A673 (cell line): ENCODE data around the gene FOXI1. TPM values are rescaled to one million over a fixed set of nuclear protein-coding genes. Genes with fewer than 3 reads are reported as not detected.

Source experiments
- BruUV-seq: library from RNA; stranded (reverse); fragments of 400-500 nt; replicated peaks from 2 replicates; lab custom pipeline; 2021; lab: Mats Ljungman, UMichigan
- CTCF ChIA-PET: fragments of 300-600 bp; sonication (Branson Sonifier 250); formaldehyde crosslinking; loops from one replicate; lab custom pipeline; 2022; ENCODE audit warnings: antibody characterized with exemption; lab: Charles Lee
- POLR2A ChIA-PET: fragments of 300-600 bp; sonication (Branson Sonifier 250); formaldehyde crosslinking; loops from one replicate; lab custom pipeline; 2022; ENCODE audit warnings: antibody characterized with exemption; ENCODE audit not compliant: low non-redundant PET; lab: Charles Lee
- DNase-seq: peaks from one replicate; pipeline ENCODE4 v3.0.0-alpha.2; 2015; ENCODE audit warnings: low spot score
- H3K27ac ChIP-seq: fragments of 200-600 bp; sonication (generic); 2 replicates; pipeline ENCODE4 v1.5.1; 2016; ENCODE audit warnings: mixed run types, low read depth, mild to moderate bottlenecking, mixed read lengths, antibody characterized with exemption, low read length; ENCODE audit not compliant: poor library complexity, severe bottlenecking
- H3K27me3 ChIP-seq: fragments of 200-600 bp; sonication (generic); replicated peaks from 2 replicates; pipeline ENCODE4 v1.6.1; 2017; ENCODE audit warnings: mixed run types, low read depth, mild to moderate bottlenecking, mixed read lengths, antibody characterized with exemption, low read length; ENCODE audit not compliant: insufficient read depth, poor library complexity
- H3K36me3 ChIP-seq: fragments of 200-600 bp; sonication (generic); 2 replicates; pipeline ENCODE4 v1.6.1; 2016; ENCODE audit warnings: mixed run types, mild to moderate bottlenecking, mixed read lengths, antibody characterized with exemption, low read length; ENCODE audit not compliant: insufficient read depth, poor library complexity, severe bottlenecking
- H3K4me1 ChIP-seq: fragments of 200-600 bp; sonication (generic); 2 replicates; pipeline ENCODE4 v1.6.1; 2017; ENCODE audit warnings: mixed run types, mild to moderate bottlenecking, mixed read lengths, antibody characterized with exemption, low read length; ENCODE audit not compliant: insufficient read depth, poor library complexity, severe bottlenecking
- H3K4me3 ChIP-seq: fragments of 200-600 bp; sonication (generic); 2 replicates; pipeline ENCODE4 v1.5.1; 2016; ENCODE audit warnings: low read depth, mixed run types, mild to moderate bottlenecking, mixed read lengths, low read length; ENCODE audit not compliant: poor library complexity, severe bottlenecking
- H3K9me3 ChIP-seq: fragments of 200-600 bp; sonication (generic); 2 replicates; pipeline ENCODE4 v1.6.1; 2016; ENCODE audit warnings: mixed run types, low read depth, mild to moderate bottlenecking, mixed read lengths, antibody characterized with exemption, low read length; ENCODE audit not compliant: poor library complexity, severe bottlenecking
- CTCF ChIP-seq: fragments of 300-800, 200-600 bp; sonication (generic); conservative IDR thresholded peaks from 2 replicates; pipeline ENCODE4 v1.5.1; 2017; ENCODE audit warnings: low read depth, mild to moderate bottlenecking, antibody characterized with exemption, low read length, moderate library complexity, mixed read lengths
- EZH2 ChIP-seq: fragments of 200-600 bp; sonication (generic); IDR thresholded peaks from 2 replicates; pipeline ENCODE4 v1.6.1; 2017; ENCODE audit warnings: borderline replicate concordance, low read depth, mild to moderate bottlenecking, mixed read lengths, antibody characterized with exemption, low read length; ENCODE audit not compliant: poor library complexity, severe bottlenecking
- intact Hi-C: fragments of 100-400 bp; cut with micrococcal nuclease; formaldehyde crosslinking; loops from one replicate; pipeline ENCODE4 v1.10.0; 2022; ENCODE audit not compliant: unreplicated experiment
- total RNA-seq: library from RNA; stranded (reverse); gene quantifications from 2 replicates; pipeline ENCODE4 v1.2.3, GENCODE V29; 2021

Gene FOXI1
- total RNA-seq, 1 experiment from 2014 or later = not detected

GRCh38 chr5:170110403-170111087, 4.8 kb downstream of the FOXI1 start:
- Histone ChIP-seq H3K36me3 (no peaks in the 10 kb centered on the region), H3K9me3 (no peaks in the 10 kb centered on the region), H3K27me3 (no peaks in the 10 kb centered on the region), H3K4me1 (no peaks in the 10 kb centered on the region), H3K4me3 (no peak overlapping the region), H3K27ac (no peak overlapping the region)
- no TSS peak for BruUV-seq
- POLR2A ChIA-PET = no interaction called here
- no peak for DNase-seq
- CTCF ChIA-PET = interaction anchor here (0.6 kb wide), 1 partner anchor 300 kb away, joined by 3 read pairs; no protein-coding TSS in a partner anchor
- no peak for TF ChIP-seq CTCF
- TF ChIP-seq EZH2 = no peak
- intact Hi-C loops = no loop called here

- H3K4me1 ChIP-seq = no peaks in the 10 kb centered on the region
- DNase-seq = peak; percentile 21
- no peak overlapping the region for H3K27ac ChIP-seq
- POLR2A ChIA-PET = no interaction called here
- no peaks in the 10 kb centered on the region for H3K27me3 ChIP-seq
- intact Hi-C loops = no loop called here
- no peaks in the 10 kb centered on the region for H3K36me3 ChIP-seq
- H3K9me3 ChIP-seq = no peaks in the 10 kb centered on the region
- H3K4me3 ChIP-seq = no peak overlapping the region
- BruUV-seq = no TSS peak
- TF ChIP-seq CTCF = no peak
- TF ChIP-seq EZH2 = no peak
- CTCF ChIA-PET = interaction anchor here (0.6 kb wide), 1 partner anchor 299 kb away, joined by 3 read pairs; no protein-coding TSS in a partner anchor
Observed at GRCh38 chr5:170111088-170111785, 5.5 kb downstream of the FOXI1 start.

- Histone ChIP-seq H3K4me3 (no peak overlapping the region), H3K27ac (no peak overlapping the region), H3K27me3 (no peaks in the 10 kb centered on the region), H3K4me1 (no peaks in the 10 kb centered on the region), H3K36me3 (no peaks in the 10 kb centered on the region), H3K9me3 (no peaks in the 10 kb centered on the region)
- CTCF ChIA-PET = no interaction called here
- POLR2A ChIA-PET = interaction anchor here (0.6 kb wide), 1 partner anchor 1306 kb away, joined by 4 read pairs; no protein-coding TSS in a partner anchor
- DNase-seq = no peak
- intact Hi-C loops = no loop called here
- BruUV-seq = no TSS peak
- TF ChIP-seq CTCF (no peak), EZH2 (no peak)
Observed at GRCh38 chr5:170112876-170113521, 7.3 kb downstream of the FOXI1 start.
